K562 (cell line): ENCODE results near the gene BTG2. TPM values are rescaled to one million over a fixed set of nuclear protein-coding genes. Genes with fewer than 3 reads are reported as not detected.

Source experiments
- ATAC-seq: fragments of 200-7000 bp; cut with Tn5 transposase; 3 replicates; pipeline ENCODE4 v1.9.1; 2020; ENCODE audit warnings: moderate library complexity
- BruUV-seq: library from RNA; stranded (reverse); fragments of 400-500 nt; replicated peaks from 2 replicates; lab custom pipeline; 2021; lab: Mats Ljungman, UMichigan
- CTCF ChIA-PET: fragments of 300-600 bp; formaldehyde crosslinking; extraction: SDS; loops from one replicate; lab custom pipeline; 2021; ENCODE audit warnings: low intra/inter-chr PET ratio; lab: Yijun Ruan, JAX
- POLR2A ChIA-PET: fragments of 300-600, 350-650 bp; sonication (Branson Sonifier 250); formaldehyde crosslinking; extraction: SDS; loops from one replicate; lab custom pipeline; 2021; ENCODE audit warnings: antibody characterized with exemption, inconsistent platforms; lab: Yijun Ruan, JAX
- DNase-seq, 4 experiments: peaks; one replicate each; pipeline versions ENCODE4 v3.0.0 to v3.0.0-alpha.2; 2011 to 2018; ENCODE audit warnings: low spot score in 3 of 4, mixed read lengths in 3 of 4; ENCODE audit errors: extremely low read depth in 1 of 4
- FAIRE-seq: peaks from 2 replicates; lab custom pipeline; 2011; peaks lifted over from hg19 to GRCh38; lab: Jason Lieb, UNC
- H2AFZ ChIP-seq: 2 replicates; pipeline ENCODE4 v1.6.0; 2011; ENCODE audit warnings: low read depth, low read length, control low read depth, inconsistent platforms
- H3K27ac ChIP-seq: fragments of 200-600 bp; 3 replicates; pipeline ENCODE4 v1.8.0; 2011; ENCODE audit warnings: low read depth, mild to moderate bottlenecking, control low read depth, inconsistent platforms, low read length, moderate library complexity, mixed read lengths; ENCODE audit errors: extremely low read depth
- H3K27me3 ChIP-seq, 2 experiments: fragments of 300-600 bp in 1 of 2; 2 replicates in 1 of 2; 3 replicates in 1 of 2; pipeline versions ENCODE4 v1.6.0 to v1.8.0; 2011; ENCODE audit warnings: inconsistent platforms in 2 of 2, low read length in 2 of 2, mild to moderate bottlenecking in 1 of 2, mixed read lengths in 1 of 2, moderate library complexity in 1 of 2; ENCODE audit not compliant: control insufficient read depth in 2 of 2, insufficient read depth in 2 of 2
- H3K36me3 ChIP-seq: fragments of 300-600 bp; 3 replicates; pipeline ENCODE4 v1.8.0; 2011; ENCODE audit warnings: mild to moderate bottlenecking, low read length, inconsistent platforms; ENCODE audit not compliant: control insufficient read depth, insufficient read depth
- H3K4me1 ChIP-seq, 2 experiments: fragments of 200-600 bp in 1 of 2; replicated peaks in 1 of 2; 2 replicates in 1 of 2; 3 replicates in 1 of 2; pipeline versions ENCODE4 v1.5.1 to v1.8.0; 2011; ENCODE audit warnings: inconsistent platforms in 2 of 2, low read length in 2 of 2, mild to moderate bottlenecking in 1 of 2, mixed read lengths in 1 of 2, moderate library complexity in 1 of 2; ENCODE audit not compliant: control insufficient read depth in 2 of 2, insufficient read depth in 2 of 2
- H3K4me2 ChIP-seq: 2 replicates; pipeline ENCODE4 v1.6.1; 2011; ENCODE audit warnings: low read length, control low read depth, inconsistent platforms, mixed read lengths; ENCODE audit not compliant: insufficient read depth
- H3K4me3 ChIP-seq: fragments of 200-600 bp; sonication (generic), shearing (Covaris generic); 2 replicates; pipeline ENCODE4 v1.5.1; 2016; ENCODE audit warnings: control low read depth, inconsistent platforms
- H3K79me2 ChIP-seq: fragments of 200-600 bp; 3 replicates; pipeline ENCODE4 v1.8.0; 2011; ENCODE audit warnings: low read length, inconsistent platforms; ENCODE audit not compliant: control insufficient read depth, insufficient read depth
- H3K9ac ChIP-seq, 2 experiments: 2 replicates each; pipeline versions ENCODE4 v1.6.0 to v1.6.1; 2011; ENCODE audit warnings: low read depth in 2 of 2, low read length in 2 of 2, control low read depth in 1 of 2, inconsistent platforms in 1 of 2, mild to moderate bottlenecking in 1 of 2, mixed read lengths in 1 of 2; ENCODE audit not compliant: insufficient read depth in 1 of 2
- H3K9me1 ChIP-seq: one replicate; pipeline ENCODE4 v1.6.0; 2011; ENCODE audit warnings: inconsistent platforms, mild to moderate bottlenecking, low read length, moderate library complexity; ENCODE audit not compliant: control insufficient read depth, insufficient read depth
- H3K9me3 ChIP-seq: replicated peaks from 2 replicates; pipeline ENCODE4 v1.5.1; 2011; ENCODE audit warnings: low read depth, low read length, inconsistent platforms; ENCODE audit not compliant: control insufficient read depth, insufficient read depth
- H4K20me1 ChIP-seq: replicated peaks from 2 replicates; pipeline ENCODE4 v1.6.1; 2011; ENCODE audit warnings: low read length, inconsistent platforms, mixed read lengths; ENCODE audit not compliant: control insufficient read depth, insufficient read depth
- HMGN3 ChIP-seq: IDR thresholded peaks from 2 replicates; pipeline ENCODE4 v1.6.1; 2011; ENCODE audit warnings: borderline replicate concordance, low read depth, mild to moderate bottlenecking, mixed read lengths, low read length; ENCODE audit not compliant: insufficient read length; ENCODE audit errors: extremely low read depth
- MCM7 ChIP-seq, 2 experiments: fragments of 450-650 bp; IDR thresholded peaks; 2 replicates each; pipeline ENCODE4 v1.6.1; 2016 to 2018
- NR2C1 ChIP-seq, 2 experiments: fragments of 450-650 bp; IDR thresholded peaks; 2 replicates each; pipeline ENCODE4 v1.6.1; 2017; ENCODE audit warnings: mild to moderate bottlenecking in 2 of 2, antibody characterized with exemption in 1 of 2, inconsistent platforms in 1 of 2, missing compliant biosample characterization in 1 of 2, missing genetic modification characterization in 1 of 2
- PRDM10 ChIP-seq: fragments of 450-650 bp; IDR thresholded peaks from 2 replicates; pipeline ENCODE4 v1.6.1; 2018; ENCODE audit not compliant: partially characterized antibody
- PRPF4 ChIP-seq: fragments of 200-400 bp; formaldehyde crosslinking; IDR thresholded peaks from one replicate; pipeline ENCODE4 v1.6.1; 2017; ENCODE audit warnings: low read length, low read depth, mild to moderate bottlenecking; ENCODE audit not compliant: insufficient read depth, poor library complexity, severe bottlenecking
- XRCC5 ChIP-seq: fragments of 200-400 bp; formaldehyde crosslinking; IDR thresholded peaks from 2 replicates; pipeline ENCODE4 v1.6.1; 2017; ENCODE audit warnings: low read depth, mild to moderate bottlenecking, low read length
- ZNF175 ChIP-seq: fragments of 200-800 bp; sonication (Bioruptor generic); IDR thresholded peaks from 2 replicates; pipeline ENCODE4 v1.6.1; 2016; ENCODE audit warnings: low read depth, mild to moderate bottlenecking, missing genetic modification characterization, missing compliant biosample characterization
- ZNF232 ChIP-seq: sonication (generic); formaldehyde crosslinking; IDR thresholded peaks from 2 replicates; pipeline ENCODE4 v1.8.0; 2022; ENCODE audit warnings: mild to moderate bottlenecking, missing genetic modification reagents
- ZNF609 ChIP-seq: sonication (generic); formaldehyde crosslinking; IDR thresholded peaks from 2 replicates; pipeline ENCODE4 v1.8.1; 2023; ENCODE audit warnings: missing genetic modification reagents, mild to moderate bottlenecking, borderline replicate concordance
- WGBS: fragments of 100-300 bp; shearing (Covaris generic); methylation state at CpG from one replicate; pipeline ENCODE4 v1.1.6; 2016; ENCODE audit warnings: low coverage, mixed read lengths; ENCODE audit not compliant: insufficient coverage; ENCODE audit errors: missing lambda C conversion rate; 5-methylcytosine and 5-hydroxymethylcytosine counted together
- in situ Hi-C: fragments of 300-500 bp; cut with MboI; formaldehyde crosslinking; loops from 4 replicates; pipeline ENCODE4 v1.15.0; 2018; ENCODE audit warnings: inconsistent platforms, mixed read lengths
- intact Hi-C: fragments of 100-400 bp; cut with micrococcal nuclease; formaldehyde crosslinking; loops from 2 replicates; pipeline ENCODE4 v1.14.2; 2022
- polyA plus RNA-seq, 8 experiments: library from polyadenylated mRNA; depleted of rRNA in 4 of 8; stranded (reverse) in 5 of 8; unstranded in 3 of 8; fragments of >200 nt; fragmentation: Nextera tagmentation in 2 of 8; fragmentation: Illumina TruSeq in 1 of 8; extraction: Ambion mirVana in 2 of 8; extraction: Trizol in 1 of 8; gene quantifications; 2 replicates each; pipeline versions ENCODE4 v1.2.1 to v1.2.3, GENCODE V29; 2011 to 2014; ENCODE audit warnings: inconsistent platforms in 1 of 8, missing spikeins in 1 of 8
- total RNA-seq, 7 experiments: library from RNA; depleted of rRNA in 6 of 7; stranded (reverse); fragments of >200 nt in 6 of 7; fragmentation: Illumina TruSeq in 2 of 7; extraction: Trizol in 2 of 7; gene quantifications; 2 replicates each; pipeline versions ENCODE4 v1.2.1 to v1.2.3, GENCODE V29; 2011 to 2021; ENCODE audit warnings: low replicate concordance in 1 of 7

Gene BTG2
- total and polyA plus RNA-seq, 9 of the 15 experiments (the other 6 are each of a cell fraction or from before 2014, with no cell fraction given) = 2.3 to 41.9 (median 8.7) TPM

- H3K36me3 ChIP-seq = no peaks in the 10 kb centered on the region
- H3K27me3 ChIP-seq = no peaks in the 10 kb centered on the region
- in situ Hi-C loops (no loop called here), intact Hi-C loops (no loop called here)
- H3K9ac ChIP-seq = peak overlapping the region in 1 of 2 experiments; percentile 34; a peak in 2 of 4 replicates
- peak; percentile 23 for FAIRE-seq
- H3K9me3 ChIP-seq = no peaks in the 10 kb centered on the region
- no peak overlapping the region for H3K4me2 ChIP-seq
- peak in 1 of 4 experiments; percentile 44 for DNase-seq
- no peaks in the 10 kb centered on the region for H4K20me1 ChIP-seq
- H2AFZ ChIP-seq = peak overlapping the region; percentile 70
- CTCF ChIA-PET = interaction anchor here (0.6 kb wide), 1 partner anchor 30 kb away, joined by 3 read pairs; no protein-coding TSS in a partner anchor
- WGBS = 37% methylated on average over 17 of the region's 17 CpGs
- no TSS peak for BruUV-seq
- peak overlapping the region; percentile 4; the same call in 1 of the 3 replicates for H3K27ac ChIP-seq
- ATAC-seq = peak; percentile 31
- H3K9me1 ChIP-seq = no peaks in the 10 kb centered on the region
- no peaks in the 10 kb centered on the region for H3K79me2 ChIP-seq
- no peak overlapping the region for H3K4me3 ChIP-seq
- peaks cover 38 to 49% of the 10 kb centered on the region in 2 experiments for H3K4me1 ChIP-seq
- POLR2A ChIA-PET = interaction anchor here (0.6 to 6.6 kb wide), 8 partner anchors 8 to 194 kb away, joined by 3 to 84 read pairs (median 4); partner anchors contain the start of gene BTG2
- TF ChIP-seq PRPF4 (no peak), XRCC5 (no peak), ZNF609 (CRISPR knock-in tag) (no peak), ZNF232 (no peak), MCM7 (IDR thresholded peaks at IDR 0.05) (no peak), NR2C1 (IDR thresholded peaks at IDR 0.05) (peak; percentile 90), NR2C1 (tag; IDR thresholded peaks at IDR 0.05) (peak; percentile 91), PRDM10 (no peak), HMGN3 (no peak), ZNF175 (CRISPR knock-in tag) (no peak)
Observed at GRCh38 chr1:203291201-203292096, 13.9 kb upstream of the BTG2 start.
